ENCODE measurements around the gene TCF12.

Gene TCF12

GRCh38 chr15:57306161-57306943 lies 387.9 kb downstream of the TCF12 start:
- no peak for FAIRE-seq
- peak; percentile 74 for DNase-seq (ENCODE audit: insufficient read length, low spot score)

- FAIRE-seq, result no peak
- no peak for DNase-seq (ENCODE audit: insufficient read length, low spot score)
Measured at GRCh38 chr15:57306944-57307411, 388.5 kb downstream of the TCF12 start.

GRCh38 chr15:57307527-57308169 lies 389.2 kb downstream of the TCF12 start:
- FAIRE-seq (no peak), DNase-seq (ENCODE audit: insufficient read length, low spot score) (no peak)

- FAIRE-seq (no peak), DNase-seq (ENCODE audit: insufficient read length, low spot score) (no peak)
Measured at GRCh38 chr15:57308170-57308545, 389.7 kb downstream of the TCF12 start.

- FAIRE-seq, result no peak
Measured at GRCh38 chr15:57309856-57310760, 391.7 kb downstream of the TCF12 start.

GRCh38 chr15:57310876-57311275 lies 392.4 kb downstream of the TCF12 start:
- FAIRE-seq, result no peak
- no peak for DNase-seq (ENCODE audit: insufficient read length, low spot score)

More at GRCh38 chr15:57309856-57310760, 391.7 kb downstream of the TCF12 start:
- DNase-seq (ENCODE audit: insufficient read length, low spot score), result no peak

- DNase-seq (ENCODE audit: insufficient read length, low spot score) (no peak), FAIRE-seq (no peak)
Measured at GRCh38 chr15:57312006-57312317, 393.5 kb downstream of the TCF12 start.

GRCh38 chr15:57312318-57313133 lies 394.1 kb downstream of the TCF12 start:
- DNase-seq (ENCODE audit: insufficient read length, low spot score) (no peak), FAIRE-seq (no peak)

GRCh38 chr15:57313134-57313483 lies 394.7 kb downstream of the TCF12 start:
- DNase-seq (ENCODE audit: insufficient read length, low spot score) (no peak), FAIRE-seq (no peak)

- no peak for FAIRE-seq
- no peak for DNase-seq (ENCODE audit: insufficient read length, low spot score)
Measured at GRCh38 chr15:57314221-57314620, 395.8 kb downstream of the TCF12 start.

- DNase-seq (ENCODE audit: insufficient read length, low spot score) (no peak), FAIRE-seq (no peak)
Measured at GRCh38 chr15:57316451-57316850, 398.0 kb downstream of the TCF12 start.

- no peak for FAIRE-seq
- DNase-seq (ENCODE audit: insufficient read length, low spot score), result no peak
Measured at GRCh38 chr15:57319226-57319918, 400.9 kb downstream of the TCF12 start.

- FAIRE-seq (peak; percentile 94), DNase-seq (ENCODE audit: insufficient read length, low spot score) (no peak)
Measured at GRCh38 chr15:57319919-57320560, 401.6 kb downstream of the TCF12 start.

GRCh38 chr15:57320631-57321220 lies 402.3 kb downstream of the TCF12 start:
- no peak for DNase-seq (ENCODE audit: insufficient read length, low spot score)
- FAIRE-seq, result no peak

- DNase-seq (ENCODE audit: insufficient read length, low spot score) (no peak), FAIRE-seq (no peak)
Measured at GRCh38 chr15:57321485-57321884, 403.0 kb downstream of the TCF12 start.

GRCh38 chr15:57321973-57322601 lies 403.6 kb downstream of the TCF12 start:
- FAIRE-seq, result no peak
- no peak for DNase-seq (ENCODE audit: insufficient read length, low spot score)

- no peak for DNase-seq (ENCODE audit: insufficient read length, low spot score)
Measured at GRCh38 chr15:57322602-57323250, 404.3 kb downstream of the TCF12 start.

GRCh38 chr15:57323299-57323805 lies 404.9 kb downstream of the TCF12 start:
- DNase-seq (ENCODE audit: insufficient read length, low spot score) (no peak), FAIRE-seq (no peak)

More at GRCh38 chr15:57322602-57323250, 404.3 kb downstream of the TCF12 start:
- no peak for FAIRE-seq

Measured in HTR-8/SVneo (cell line).